ENCODE results near the gene ZNF526. TPM values are rescaled to one million over a fixed set of nuclear protein-coding genes. Genes with fewer than 3 reads are reported as not detected.

ZNF526 gene
- 8.8 and 10.2 TPM in 2 replicates for total RNA-seq

GRCh38 chr19:42219812-42220750 lies at the start of gene ZNF526:
Gene ZNF526 (plus strand): TSS chr19:42220312. CDS start chr19:42224404, 4,092 bp downstream.

GRCh38 chr19:42217520-42218437 lies 2.3 kb upstream of the ZNF526 start, which contains the start of gene DEDD2:
Gene DEDD2 (minus strand): TSS chr19:42217677. CDS start chr19:42217007, 670 bp downstream.

GRCh38 chr19:42242512-42243409 lies 22.6 kb downstream of the ZNF526 start, which contains the start of gene GSK3A:
Gene GSK3A (minus strand): TSS chr19:42242602. CDS start chr19:42242465, 137 bp downstream.

GRCh38 chr19:42254850-42255765 lies 35.0 kb downstream of the ZNF526 start, which contains the start of gene ERF:
Gene ERF (minus strand): TSS chr19:42255128. CDS start chr19:42254999, 129 bp downstream.

GRCh38 chr19:42268704-42269477 lies 48.8 kb downstream of the ZNF526 start, which contains the start of gene CIC:
Gene CIC (plus strand): TSS chr19:42269252. CDS start chr19:42271784, 2,532 bp downstream.

Other genes starting within 250 kb of the ZNF526 start
- 0.15 TPM in 1 of 2 replicates, not detected in the other for gene ATP1A3, start 226.1 kb upstream of the ZNF526 start, total RNA-seq
- gene GRIK5, start 150.1 kb upstream of the ZNF526 start, total RNA-seq = 2.3 and 4.3 TPM in 2 replicates
- gene ZNF574, start 144.1 kb upstream of the ZNF526 start, total RNA-seq = 10.9 and 11.0 TPM in 2 replicates
- under 0.01 and 0.15 TPM in 2 replicates for gene POU2F2, start 87.9 kb upstream of the ZNF526 start, total RNA-seq
- gene DEDD2, start 2.6 kb upstream of the ZNF526 start, total RNA-seq = 12.7 and 24.3 TPM in 2 replicates
- 12.9 and 13.6 TPM in 2 replicates for gene GSK3A, start 22.3 kb downstream of the ZNF526 start, total RNA-seq
- 21.1 and 31.9 TPM in 2 replicates for gene ERF, start 34.8 kb downstream of the ZNF526 start, total RNA-seq
- 11.0 and 21.6 TPM in 2 replicates for gene CIC, start 48.9 kb downstream of the ZNF526 start, total RNA-seq
- not detected in 2 replicates for gene PRR19, start 81.8 kb downstream of the ZNF526 start, total RNA-seq
- 36.9 and 48.1 TPM in 2 replicates for gene PAFAH1B3, start 82.3 kb downstream of the ZNF526 start, total RNA-seq
- not detected in 2 replicates for gene TMEM145, start 93.0 kb downstream of the ZNF526 start, total RNA-seq
- gene MEGF8, start 105.3 kb downstream of the ZNF526 start, total RNA-seq = 16.3 and 17.9 TPM in 2 replicates
- gene CNFN, start 170.0 kb downstream of the ZNF526 start, total RNA-seq = not detected in 2 replicates
- 2.4 and 3.2 TPM in 2 replicates for gene LIPE, start 207.1 kb downstream of the ZNF526 start, total RNA-seq
- gene CXCL17, start 222.6 kb downstream of the ZNF526 start, total RNA-seq = not detected in 2 replicates